HFF-Myc (cell line): ENCODE results near the gene DGKI.

ENCODE experiments used
- DNase-seq: peaks from one replicate; pipeline ENCODE4 v3.0.0-alpha.2; 2011; ENCODE audit warnings: low read depth; ENCODE audit errors: extremely low read depth
- H3K4me3 ChIP-seq: replicated peaks from 2 replicates; pipeline ENCODE4 v1.5.1; 2011; ENCODE audit warnings: low read depth, mild to moderate bottlenecking, control low read depth, low read length
- CTCF ChIP-seq: IDR thresholded peaks from 2 replicates; pipeline ENCODE4 v1.5.1; 2012; ENCODE audit warnings: mild to moderate bottlenecking, low read depth, low read length, control low read depth; ENCODE audit errors: missing control alignments

DGKI gene

GRCh38 chr7:137547485-137547884, 299.3 kb downstream of the DGKI start:
- no peak for TF ChIP-seq CTCF

GRCh38 chr7:137546671-137547070, 300.1 kb downstream of the DGKI start:
- DNase-seq, result no peak
- TF ChIP-seq CTCF, result no peak
- H3K4me3 ChIP-seq, result no peak overlapping the region

More at GRCh38 chr7:137547485-137547884, 299.3 kb downstream of the DGKI start:
- no peak overlapping the region for H3K4me3 ChIP-seq
- DNase-seq, result no peak

GRCh38 chr7:137546009-137546408, 300.8 kb downstream of the DGKI start:
- TF ChIP-seq CTCF, result no peak
- DNase-seq, result no peak
- H3K4me3 ChIP-seq, result no peak overlapping the region

- no peak for TF ChIP-seq CTCF
Observed at GRCh38 chr7:137545059-137545716, 301.6 kb downstream of the DGKI start.

GRCh38 chr7:137544453-137545058, 302.2 kb downstream of the DGKI start:
- H3K4me3 ChIP-seq, result no peak overlapping the region
- no peak for TF ChIP-seq CTCF
- DNase-seq, result no peak

More at GRCh38 chr7:137545059-137545716, 301.6 kb downstream of the DGKI start:
- no peak overlapping the region for H3K4me3 ChIP-seq
- DNase-seq, result no peak

- H3K4me3 ChIP-seq, result no peak overlapping the region
- TF ChIP-seq CTCF, result no peak
- peak; percentile 49 for DNase-seq
Observed at GRCh38 chr7:137539111-137539715, 307.6 kb downstream of the DGKI start.
